AG09319 (cell line): Measurements from ENCODE around the gene TMEM115.

Experiments
- DNase-seq: peaks from one replicate; pipeline ENCODE4 v3.0.0-alpha.2; 2010; ENCODE audit warnings: low read depth; ENCODE audit errors: extremely low read depth
- CTCF ChIP-seq: IDR thresholded peaks from 2 replicates; pipeline ENCODE4 v1.5.1; 2011; ENCODE audit warnings: low read depth, mild to moderate bottlenecking, inconsistent platforms, low read length, moderate library complexity

TMEM115 gene

GRCh38 chr3:50319894-50320625 lies 39.3 kb downstream of the TMEM115 start:
- no peak for TF ChIP-seq CTCF
- no peak for DNase-seq

- no peak for DNase-seq
- no peak for TF ChIP-seq CTCF
These were observed 40.0 kb downstream of the TMEM115 start for GRCh38 chr3:50319181-50319893.

GRCh38 chr3:50318615-50319014 lies 40.7 kb downstream of the TMEM115 start:
- no peak for TF ChIP-seq CTCF
- DNase-seq, result no peak

- TF ChIP-seq CTCF, result no peak
- DNase-seq, result no peak
These were observed 41.2 kb downstream of the TMEM115 start for GRCh38 chr3:50318163-50318562.

GRCh38 chr3:50317300-50317699 lies 42.0 kb downstream of the TMEM115 start:
- no peak for DNase-seq

GRCh38 chr3:50316657-50317242 lies 42.6 kb downstream of the TMEM115 start:
- no peak for TF ChIP-seq CTCF
- no peak for DNase-seq

More at GRCh38 chr3:50317300-50317699, 42.0 kb downstream of the TMEM115 start:
- no peak for TF ChIP-seq CTCF

GRCh38 chr3:50314816-50315215 lies 44.5 kb downstream of the TMEM115 start:
- no peak for DNase-seq
- TF ChIP-seq CTCF, result no peak
